GM12878 (cell line): Measurements from ENCODE around the gene CDR2L. TPM values are rescaled to one million over a fixed set of nuclear protein-coding genes. Genes with fewer than 3 reads are reported as not detected.

Experiments used
- ASH2L ChIP-seq: fragments of 300-600, 200-600 bp; sonication (generic); IDR thresholded peaks from 2 replicates; pipeline ENCODE4 v1.6.1; 2017; ENCODE audit warnings: low read depth, mild to moderate bottlenecking, borderline replicate concordance
- BCL3 ChIP-seq: IDR thresholded peaks from 2 replicates; pipeline ENCODE4 v1.6.1; 2011; ENCODE audit warnings: borderline replicate concordance, low read depth, mild to moderate bottlenecking, moderate library complexity, low read length; ENCODE audit not compliant: insufficient read depth, poor library complexity, severe bottlenecking
- BRCA1 ChIP-seq: IDR thresholded peaks from 2 replicates; pipeline ENCODE4 v1.6.1; 2011; ENCODE audit warnings: low read depth, low read length, improper control_type of control experiment
- CHD1 ChIP-seq: IDR thresholded peaks from 2 replicates; pipeline ENCODE4 v1.6.1; 2012; ENCODE audit warnings: low read depth, low read length, improper control_type of control experiment
- ELK1 ChIP-seq: IDR thresholded peaks from 2 replicates; pipeline ENCODE4 v1.6.1; 2012; ENCODE audit warnings: low read depth, low read length, improper control_type of control experiment
- GABPA ChIP-seq: IDR thresholded peaks from 2 replicates; pipeline ENCODE4 v1.6.1; 2014; ENCODE audit warnings: antibody characterized with exemption, low read depth, mild to moderate bottlenecking, inconsistent platforms
- HDAC2 ChIP-seq: fragments of 200-600 bp; sonication (generic); IDR thresholded peaks from 2 replicates; pipeline ENCODE4 v1.6.1; 2017
- IKZF1 ChIP-seq: fragments of 450-650 bp; conservative IDR thresholded peaks from 2 replicates; pipeline ENCODE4 v1.6.1; 2017; ENCODE audit warnings: antibody characterized with exemption, mild to moderate bottlenecking
- MEF2B ChIP-seq: fragments of 450-650 bp; IDR thresholded peaks from 2 replicates; pipeline ENCODE4 v1.6.1; 2018; ENCODE audit warnings: mild to moderate bottlenecking, moderate library complexity; ENCODE audit not compliant: partially characterized antibody, poor library complexity, severe bottlenecking
- NBN ChIP-seq: fragments of 450-650 bp; IDR thresholded peaks from 2 replicates; pipeline ENCODE4 v1.6.1; 2016
- PAX5 ChIP-seq: IDR thresholded peaks from 2 replicates; pipeline ENCODE4 v1.6.1; 2011; ENCODE audit warnings: low read depth, low read length, borderline replicate concordance
- PRDM15 ChIP-seq: fragments of 450-650 bp; formaldehyde crosslinking; IDR thresholded peaks from 2 replicates; pipeline ENCODE4 v1.4.0; 2020; ENCODE audit warnings: mild to moderate bottlenecking, moderate library complexity
- RB1 ChIP-seq: fragments of 450-650 bp; formaldehyde crosslinking; IDR thresholded peaks from 2 replicates; pipeline ENCODE4 v1.6.1; 2017; ENCODE audit warnings: mild to moderate bottlenecking, borderline replicate concordance
- RFX5 ChIP-seq: IDR thresholded peaks from 2 replicates; pipeline ENCODE4 v1.6.1; 2011; ENCODE audit warnings: low read depth, low read length, improper control_type of control experiment
- SIX5 ChIP-seq: IDR thresholded peaks from 2 replicates; pipeline ENCODE4 v1.6.1; 2011; ENCODE audit warnings: mild to moderate bottlenecking, low read depth, low read length, moderate library complexity; ENCODE audit not compliant: severe bottlenecking
- SMAD1 ChIP-seq: fragments of 450-650 bp; IDR thresholded peaks from 2 replicates; pipeline ENCODE4 v1.6.1; 2018; ENCODE audit warnings: mild to moderate bottlenecking, low read depth; ENCODE audit not compliant: partially characterized antibody
- SREBF2 ChIP-seq: IDR thresholded peaks from 2 replicates; pipeline ENCODE4 v1.6.1; 2012; ENCODE audit warnings: mild to moderate bottlenecking, low read length
- SUZ12 ChIP-seq: fragments of 200-600 bp; sonication (generic); IDR thresholded peaks from one replicate; pipeline ENCODE4 v1.6.1; 2018; ENCODE audit warnings: antibody characterized with exemption, mild to moderate bottlenecking; ENCODE audit not compliant: unreplicated experiment
- ZNF207 ChIP-seq: fragments of 450-650 bp; IDR thresholded peaks from 2 replicates; pipeline ENCODE4 v1.6.1; 2014; ENCODE audit warnings: antibody characterized with exemption, mild to moderate bottlenecking, borderline replicate concordance
- ZNF24 ChIP-seq: fragments of 450-650 bp; IDR thresholded peaks from 2 replicates; pipeline ENCODE4 v1.6.1; 2017; ENCODE audit warnings: antibody characterized with exemption, mild to moderate bottlenecking
- polyA plus RNA-seq, 11 experiments: library from polyadenylated mRNA; depleted of rRNA in 4 of 11; unstranded in 6 of 11; stranded (reverse) in 5 of 11; fragments of >200 nt; fragmentation: Nextera tagmentation in 4 of 11; fragmentation: Illumina TruSeq in 1 of 11; extraction: Ambion mirVana in 4 of 11; extraction: Trizol in 1 of 11; gene quantifications; 1 replicate in 1 of 11; 2 replicates in 10 of 11; pipeline versions ENCODE4 v1.2.1 to v1.2.3, GENCODE V29; 2011 to 2016; ENCODE audit warnings: inconsistent platforms in 2 of 11, missing spikeins in 2 of 11, low read depth in 1 of 11
- total RNA-seq, 4 experiments: library from RNA; depleted of rRNA in 3 of 4; stranded (reverse); fragments of >200 nt in 3 of 4; fragmentation: Illumina TruSeq in 1 of 4; extraction: Trizol in 1 of 4; gene quantifications; 2 replicates each; pipeline versions ENCODE4 v1.2.1 to v1.2.3, GENCODE V29; 2013 to 2021
- TF ChIP-seq, protein P1 (sequence below): IDR thresholded peaks from 2 replicates; pipeline ENCODE4 v1.6.1; 2011; ENCODE audit warnings: borderline replicate concordance, low read depth, mild to moderate bottlenecking, moderate library complexity, mixed read lengths, low read length; ENCODE audit not compliant: insufficient read depth; ENCODE audit errors: extremely low read length
- TF ChIP-seq, protein P2 (sequence below): IDR thresholded peaks from 2 replicates; pipeline ENCODE4 v1.6.1; 2011; ENCODE audit warnings: low read depth, low read length, improper control_type of control experiment, borderline replicate concordance

CDR2L gene
- total and polyA plus RNA-seq, 10 of the 15 experiments (the other 5 are each of a cell fraction or from before 2014, with no cell fraction given) = 0.03 to 0.18 (median 0.04) TPM; not detected in 6

DNA sequence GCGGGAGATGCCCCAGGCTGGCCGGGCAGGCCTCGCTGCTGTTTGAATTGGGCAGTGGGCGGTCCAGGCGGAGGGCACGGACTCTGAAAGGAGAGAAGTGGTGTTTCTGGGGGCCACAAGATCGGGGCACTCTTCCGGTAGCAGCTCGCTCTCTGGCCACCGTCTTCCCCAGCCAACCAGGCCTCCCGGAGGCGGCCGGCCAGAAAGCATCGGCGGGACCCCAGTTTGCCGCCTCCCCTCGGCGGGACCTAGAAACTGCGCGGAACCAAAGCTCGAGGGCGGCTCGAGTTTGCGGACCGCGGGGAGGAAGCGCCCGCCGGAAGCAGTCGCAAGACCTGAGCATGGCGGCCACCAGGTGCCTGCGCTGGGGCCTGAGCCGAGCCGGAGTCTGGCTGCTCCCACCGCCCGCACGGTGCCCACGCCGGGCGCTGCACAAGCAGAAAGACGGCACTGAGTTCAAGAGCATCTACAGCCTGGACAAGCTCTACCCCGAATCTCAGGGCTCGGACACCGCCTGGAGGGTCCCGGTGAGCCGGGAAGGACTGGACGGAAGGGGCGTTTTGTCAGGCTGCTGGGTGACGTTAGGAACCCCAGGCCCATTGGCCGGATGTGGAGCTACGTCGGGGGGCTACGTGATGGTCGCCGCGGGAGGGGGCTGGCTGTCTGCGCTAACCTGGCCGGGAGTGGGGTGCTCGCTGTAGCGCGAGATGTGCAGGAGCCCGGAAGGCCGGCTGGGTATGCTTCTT, 25.1 kb downstream of the CDR2L start, which contains the start of gene MRPL58 (continued):
- TF ChIP-seq, protein P1, sequence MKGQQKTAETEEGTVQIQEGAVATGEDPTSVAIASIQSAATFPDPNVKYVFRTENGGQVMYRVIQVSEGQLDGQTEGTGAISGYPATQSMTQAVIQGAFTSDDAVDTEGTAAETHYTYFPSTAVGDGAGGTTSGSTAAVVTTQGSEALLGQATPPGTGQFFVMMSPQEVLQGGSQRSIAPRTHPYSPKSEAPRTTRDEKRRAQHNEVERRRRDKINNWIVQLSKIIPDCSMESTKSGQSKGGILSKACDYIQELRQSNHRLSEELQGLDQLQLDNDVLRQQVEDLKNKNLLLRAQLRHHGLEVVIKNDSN = no peak
- TF ChIP-seq BCL3 = peak; percentile 58
- TF ChIP-seq RFX5 = no peak
- TF ChIP-seq CHD1 = no peak
- TF ChIP-seq SREBF2 = 0 out of 2 replicates have a peak, but pooled peaks have one; percentile 43
- TF ChIP-seq GABPA = peak; percentile 96
- TF ChIP-seq PRDM15 (CRISPR knock-in tag) = no peak
- TF ChIP-seq ZNF207 = peak; percentile 71; the same call in 1 of the 2 replicates
- peak; percentile 84 for TF ChIP-seq ELK1
- TF ChIP-seq ZNF24 = peak; percentile 48; the same call in 1 of the 2 replicates
- TF ChIP-seq SIX5 = peak; percentile 71
- TF ChIP-seq, protein P2, sequence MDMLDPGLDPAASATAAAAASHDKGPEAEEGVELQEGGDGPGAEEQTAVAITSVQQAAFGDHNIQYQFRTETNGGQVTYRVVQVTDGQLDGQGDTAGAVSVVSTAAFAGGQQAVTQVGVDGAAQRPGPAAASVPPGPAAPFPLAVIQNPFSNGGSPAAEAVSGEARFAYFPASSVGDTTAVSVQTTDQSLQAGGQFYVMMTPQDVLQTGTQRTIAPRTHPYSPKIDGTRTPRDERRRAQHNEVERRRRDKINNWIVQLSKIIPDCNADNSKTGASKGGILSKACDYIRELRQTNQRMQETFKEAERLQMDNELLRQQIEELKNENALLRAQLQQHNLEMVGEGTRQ = no peak
- peak; percentile 85; the same call in 1 of the 2 replicates for TF ChIP-seq RB1
- TF ChIP-seq SUZ12 = no peak
- TF ChIP-seq PAX5 = peak; percentile 57; the same call in 1 of the 2 replicates
- peak; percentile 25 for TF ChIP-seq MEF2B
- TF ChIP-seq NBN = peak; percentile 66
- TF ChIP-seq SMAD1 = peak; percentile 10
- TF ChIP-seq IKZF1 = peak; percentile 87
- no peak for TF ChIP-seq ASH2L
- no peak for TF ChIP-seq HDAC2
- TF ChIP-seq BRCA1 = 0 out of 2 replicates have a peak, but pooled peaks have one; percentile 27
